ENCODE data around the gene OR14C36.

OR14C36 gene

GRCh38 chr1:248372394-248372793 is 23.8 kb downstream of the OR14C36 start:
- Histone ChIP-seq H3K4me3 (ENCODE audit: extremely low read depth, insufficient read depth, low read length, poor library complexity, severe bottlenecking) (no peak overlapping the region), H3K36me3 (ENCODE audit: control insufficient read depth, insufficient read depth, low read length) (no peaks in the 10 kb centered on the region), H3K9me3 (ENCODE audit: control insufficient read depth, low read length) (peaks cover 63% of the 10 kb centered on the region), H3K27ac (ENCODE audit: low read depth, low read length, severe bottlenecking) (no peak overlapping the region), H3K4me1 (ENCODE audit: control insufficient read depth, insufficient read depth, low read length, poor library complexity, severe bottlenecking) (no peaks in the 10 kb centered on the region)
- WGBS, 2 experiments (ENCODE audit: insufficient coverage in 2 of 2): 70 to 79% methylated on average over 2 to 4 of the region's 5 CpGs

- Histone ChIP-seq H3K27ac (ENCODE audit: low read depth, low read length, severe bottlenecking) (no peak overlapping the region), H3K4me3 (ENCODE audit: extremely low read depth, insufficient read depth, low read length, poor library complexity, severe bottlenecking) (no peak overlapping the region), H3K36me3 (ENCODE audit: control insufficient read depth, insufficient read depth, low read length) (no peaks in the 10 kb centered on the region), H3K4me1 (ENCODE audit: control insufficient read depth, insufficient read depth, low read length, poor library complexity, severe bottlenecking) (no peaks in the 10 kb centered on the region), H3K9me3 (ENCODE audit: control insufficient read depth, low read length) (peaks cover 61% of the 10 kb centered on the region)
- 63 to 65% methylated on average over 4 of the region's 4 CpGs for WGBS, 2 experiments (ENCODE audit: insufficient coverage in 2 of 2)
Measured at GRCh38 chr1:248373761-248374160, 25.2 kb downstream of the OR14C36 start.

GRCh38 chr1:248375446-248375845 is 26.9 kb downstream of the OR14C36 start, which contains the start of gene OR2T6:
Gene OR2T6 (plus strand): TSS chr1:248375746. CDS start chr1:248387609, 11,863 bp downstream.
- Histone ChIP-seq H3K9me3 (ENCODE audit: control insufficient read depth, low read length) (peaks cover 49% of the 10 kb centered on the region), H3K27ac (ENCODE audit: low read depth, low read length, severe bottlenecking) (no peak within 1 kb of the TSS), H3K36me3 (ENCODE audit: control insufficient read depth, insufficient read depth, low read length) (no peaks in the 10 kb centered on the region), H3K4me3 (ENCODE audit: extremely low read depth, insufficient read depth, low read length, poor library complexity, severe bottlenecking) (no peak within 1 kb of the TSS), H3K4me1 (ENCODE audit: control insufficient read depth, insufficient read depth, low read length, poor library complexity, severe bottlenecking) (no peaks in the 10 kb centered on the region)

- WGBS, 2 experiments (ENCODE audit: insufficient coverage in 2 of 2): 44 to 54% methylated on average over 2 to 3 of the region's 3 CpGs
- no peaks in the 10 kb centered on the region for H3K36me3 ChIP-seq (ENCODE audit: control insufficient read depth, insufficient read depth, low read length)
- no peaks in the 10 kb centered on the region for H3K4me1 ChIP-seq (ENCODE audit: control insufficient read depth, insufficient read depth, low read length, poor library complexity, severe bottlenecking)
- no peak overlapping the region for H3K27ac ChIP-seq (ENCODE audit: low read depth, low read length, severe bottlenecking)
- no peak overlapping the region for H3K4me3 ChIP-seq (ENCODE audit: extremely low read depth, insufficient read depth, low read length, poor library complexity, severe bottlenecking)
- peaks cover 38% of the 10 kb centered on the region for H3K9me3 ChIP-seq (ENCODE audit: control insufficient read depth, low read length)
Measured at GRCh38 chr1:248376916-248377315, 28.3 kb downstream of the OR14C36 start.

- Histone ChIP-seq H3K9me3 (ENCODE audit: control insufficient read depth, low read length) (peaks cover 38% of the 10 kb centered on the region), H3K36me3 (ENCODE audit: control insufficient read depth, insufficient read depth, low read length) (no peaks in the 10 kb centered on the region), H3K27ac (ENCODE audit: low read depth, low read length, severe bottlenecking) (no peak overlapping the region), H3K4me3 (ENCODE audit: extremely low read depth, insufficient read depth, low read length, poor library complexity, severe bottlenecking) (no peak overlapping the region), H3K4me1 (ENCODE audit: control insufficient read depth, insufficient read depth, low read length, poor library complexity, severe bottlenecking) (no peaks in the 10 kb centered on the region)
- WGBS, 2 experiments (ENCODE audit: insufficient coverage in 2 of 2): 50% methylated on average over 2 of the region's 3 CpGs; no CpG with 5 or more reads in 1 of the 2 experiments
Measured at GRCh38 chr1:248380854-248381253, 32.3 kb downstream of the OR14C36 start.

- Histone ChIP-seq H3K9me3 (ENCODE audit: control insufficient read depth, low read length) (peaks cover 67% of the 10 kb centered on the region), H3K4me1 (ENCODE audit: control insufficient read depth, insufficient read depth, low read length, poor library complexity, severe bottlenecking) (no peaks in the 10 kb centered on the region), H3K36me3 (ENCODE audit: control insufficient read depth, insufficient read depth, low read length) (no peaks in the 10 kb centered on the region), H3K27ac (ENCODE audit: low read depth, low read length, severe bottlenecking) (no peak overlapping the region), H3K4me3 (ENCODE audit: extremely low read depth, insufficient read depth, low read length, poor library complexity, severe bottlenecking) (no peak overlapping the region)
- 64 to 76% methylated on average over 2 of the region's 2 CpGs for WGBS, 2 experiments (ENCODE audit: insufficient coverage in 2 of 2)
Measured at GRCh38 chr1:248388426-248388825, 39.9 kb downstream of the OR14C36 start.

GRCh38 chr1:248393050-248393449 is 44.5 kb downstream of the OR14C36 start:
- Histone ChIP-seq H3K4me3 (ENCODE audit: extremely low read depth, insufficient read depth, low read length, poor library complexity, severe bottlenecking) (no peak overlapping the region), H3K9me3 (ENCODE audit: control insufficient read depth, low read length) (peaks cover 49% of the 10 kb centered on the region), H3K4me1 (ENCODE audit: control insufficient read depth, insufficient read depth, low read length, poor library complexity, severe bottlenecking) (no peaks in the 10 kb centered on the region), H3K36me3 (ENCODE audit: control insufficient read depth, insufficient read depth, low read length) (no peaks in the 10 kb centered on the region), H3K27ac (ENCODE audit: low read depth, low read length, severe bottlenecking) (no peak overlapping the region)
- 40 to 50% methylated on average over 2 of the region's 2 CpGs for WGBS, 2 experiments (ENCODE audit: insufficient coverage in 2 of 2)

All from mesodermal cell (in vitro differentiated cells).